Fibroblast of lung (primary cell): Measurements from ENCODE around the gene ST6GALNAC3. TPM values are rescaled to one million over a fixed set of nuclear protein-coding genes. Genes with fewer than 3 reads are reported as not detected.
A peak's percentile ranks its signal among the peaks of the same experiment; 100 is the strongest.

Experiments used
- DNase-seq, 2 donors: peaks; one replicate each; pipeline versions ENCODE4 v3.0.0 to v3.0.0-alpha.2; 2010; ENCODE audit warnings: low read depth in 2 of 2
- H2AFZ ChIP-seq: 2 replicates; pipeline ENCODE4 v1.5.1; 2012; ENCODE audit warnings: low read length, control low read depth, inconsistent platforms
- H3K27ac ChIP-seq: 2 replicates; pipeline ENCODE4 v1.5.1; 2011; ENCODE audit warnings: low read length, control low read depth; ENCODE audit not compliant: insufficient read depth
- H3K27me3 ChIP-seq: 2 replicates; pipeline ENCODE4 v1.5.1; 2011; ENCODE audit warnings: mild to moderate bottlenecking, low read length; ENCODE audit not compliant: control insufficient read depth, insufficient read depth
- H3K36me3 ChIP-seq: 2 replicates; pipeline ENCODE4 v1.5.1; 2011; ENCODE audit warnings: low read length; ENCODE audit not compliant: control insufficient read depth, insufficient read depth
- H3K4me1 ChIP-seq: 2 replicates; pipeline ENCODE4 v1.5.1; 2011; ENCODE audit warnings: low read length; ENCODE audit not compliant: control insufficient read depth, insufficient read depth; ENCODE audit errors: extremely low read depth
- H3K4me2 ChIP-seq: 2 replicates; pipeline ENCODE4 v1.5.1; 2011; ENCODE audit warnings: low read length, control low read depth; ENCODE audit not compliant: insufficient read depth; ENCODE audit errors: extremely low read depth
- H3K4me3 ChIP-seq, 4 experiments: fragments of 200-600 bp in 1 of 4; sonication (generic) in 1 of 4; replicated peaks in 1 of 4; 2 replicates each; pipeline ENCODE4 v1.5.1; 2011 to 2016; ENCODE audit warnings: low read length in 4 of 4, low read depth in 3 of 4, mild to moderate bottlenecking in 3 of 4, control low read depth in 2 of 4, inconsistent platforms in 1 of 4, mixed read lengths in 1 of 4; ENCODE audit not compliant: insufficient read depth in 1 of 4; ENCODE audit errors: control extremely low read depth in 1 of 4
- H3K79me2 ChIP-seq: 2 replicates; pipeline ENCODE4 v1.5.1; 2012; ENCODE audit warnings: mild to moderate bottlenecking, low read length, inconsistent platforms; ENCODE audit not compliant: control insufficient read depth, insufficient read depth
- H3K9ac ChIP-seq: 2 replicates; pipeline ENCODE4 v1.5.1; 2011; ENCODE audit warnings: mild to moderate bottlenecking, low read length, control low read depth; ENCODE audit not compliant: insufficient read depth
- H3K9me3 ChIP-seq: 2 replicates; pipeline ENCODE4 v1.5.1; 2012; ENCODE audit warnings: low read depth, low read length; ENCODE audit not compliant: control insufficient read depth, insufficient read depth
- H4K20me1 ChIP-seq: 2 replicates; pipeline ENCODE4 v1.5.1; 2011; ENCODE audit warnings: low read length; ENCODE audit not compliant: control insufficient read depth, insufficient read depth; ENCODE audit errors: extremely low read depth
- CTCF ChIP-seq, 2 donors: IDR thresholded peaks in 1 of 2; conservative IDR thresholded peaks in 1 of 2; 1 replicate in 1 of 2; 2 replicates in 1 of 2; pipeline ENCODE4 v1.5.1; 2011 to 2012; ENCODE audit warnings: low read length in 2 of 2, control low read depth in 1 of 2, inconsistent platforms in 1 of 2, low read depth in 1 of 2, mild to moderate bottlenecking in 1 of 2
- EZH2 ChIP-seq: IDR thresholded peaks from 2 replicates; pipeline ENCODE4 v1.5.1; 2012; ENCODE audit warnings: low read length, control low read depth, mild to moderate bottlenecking; ENCODE audit errors: missing control alignments
- polyA plus RNA-seq, 2 donors: library from polyadenylated mRNA; depleted of rRNA in 1 of 2; stranded (reverse) in 1 of 2; unstranded in 1 of 2; fragments of >200 nt; gene quantifications; 2 replicates each; pipeline ENCODE4 v1.2.1, GENCODE V29; 2011 to 2012; ENCODE audit warnings: missing spikeins in 1 of 2
- total RNA-seq: library from RNA; depleted of rRNA; stranded (reverse); fragments of >200 nt; gene quantifications from 2 replicates; pipeline ENCODE4 v1.2.1, GENCODE V29; 2014

ST6GALNAC3 gene
- total and polyA plus RNA-seq, 2 donors (not counting 1 experiment from before 2014, with no cell fraction given): 0.34 to 0.66 TPM

GRCh38 chr1:76187436-76187835 is 112.9 kb downstream of the ST6GALNAC3 start:
- no peaks in the 10 kb centered on the region for H3K27me3 ChIP-seq
- no peaks in the 10 kb centered on the region for H3K4me1 ChIP-seq
- no peak overlapping the region for H3K27ac ChIP-seq

GRCh38 chr1:76189310-76189709 is 114.8 kb downstream of the ST6GALNAC3 start:
- Histone ChIP-seq H2AFZ (no peak overlapping the region), H3K9ac (no peak overlapping the region), H3K4me1 (no peaks in the 10 kb centered on the region), H3K79me2 (no peaks in the 10 kb centered on the region), H3K36me3 (no peaks in the 10 kb centered on the region), H3K27ac (no peak overlapping the region), H3K27me3 (no peaks in the 10 kb centered on the region), H3K4me2 (no peak overlapping the region), H3K9me3 (no peaks in the 10 kb centered on the region), H4K20me1 (no peaks in the 10 kb centered on the region), H3K4me3 (no peak overlapping the region)
- DNase-seq: no peak
- no peak for TF ChIP-seq CTCF (conservative IDR thresholded peaks at IDR 0.05 in 1 of 2, IDR thresholded peaks at IDR 0.05 in 1 of 2; ENCODE audit: low read depth in 1 of 2, low read length in 2 of 2)
- no peak for TF ChIP-seq EZH2

More at GRCh38 chr1:76187436-76187835, 112.9 kb downstream of the ST6GALNAC3 start:
- H3K9ac ChIP-seq: no peak overlapping the region
- no peak overlapping the region for H3K4me3 ChIP-seq
- TF ChIP-seq CTCF (conservative IDR thresholded peaks at IDR 0.05 in 1 of 2, IDR thresholded peaks at IDR 0.05 in 1 of 2; ENCODE audit: low read depth in 1 of 2, low read length in 2 of 2): no peak
- TF ChIP-seq EZH2: no peak
- H3K79me2 ChIP-seq: no peaks in the 10 kb centered on the region
- H2AFZ ChIP-seq: no peak overlapping the region
- H3K9me3 ChIP-seq: no peaks in the 10 kb centered on the region
- H4K20me1 ChIP-seq: no peaks in the 10 kb centered on the region
- no peak for DNase-seq
- no peak overlapping the region for H3K4me2 ChIP-seq
- H3K36me3 ChIP-seq: no peaks in the 10 kb centered on the region

GRCh38 chr1:76190749-76191424 is 116.3 kb downstream of the ST6GALNAC3 start:
- no peaks in the 10 kb centered on the region for H3K27me3 ChIP-seq

More at GRCh38 chr1:76190749-76191424, 116.3 kb downstream of the ST6GALNAC3 start:
- Histone ChIP-seq H3K4me3 (no peak overlapping the region), H3K4me1 (no peaks in the 10 kb centered on the region), H3K27ac (no peak overlapping the region), H3K36me3 (no peaks in the 10 kb centered on the region), H3K79me2 (no peaks in the 10 kb centered on the region), H3K9me3 (no peaks in the 10 kb centered on the region), H3K9ac (no peak overlapping the region), H2AFZ (no peak overlapping the region), H4K20me1 (no peaks in the 10 kb centered on the region), H3K4me2 (no peak overlapping the region)
- DNase-seq: peak in 1 of 2 donors; percentile 13
- no peak for TF ChIP-seq EZH2
- no peak for TF ChIP-seq CTCF (conservative IDR thresholded peaks at IDR 0.05 in 1 of 2, IDR thresholded peaks at IDR 0.05 in 1 of 2; ENCODE audit: low read depth in 1 of 2, low read length in 2 of 2)
